Cardiac septum (tissue), 1 donor: ENCODE data around the gene ATRN. TPM values are rescaled to one million over a fixed set of nuclear protein-coding genes. Genes with fewer than 3 reads are reported as not detected.
"Not testable (repeated sequence)": the region's sequence is repeated elsewhere in the genome, so short reads cannot be mapped to it uniquely, and the experiment has no call there.

ENCODE experiments used
- DNase-seq: peaks from one replicate; pipeline ENCODE4 v3.0.0-alpha.2; 2020; ENCODE audit warnings: low spot score
- intact Hi-C: fragments of 100-400 bp; cut with DNase I; formaldehyde crosslinking; loops from one replicate; pipeline ENCODE4 v1.14.0; 2022
- total RNA-seq: library from RNA; stranded (reverse); fragmentation: NEBNext Ultra II Directional; extraction: Animal tissue kit (Norgen Biotek cat#: 25700); gene quantifications from one replicate; pipeline ENCODE4 v1.2.1, GENCODE V29; 2021
- donor health status: DM: no; HTN: no; CAD: no.

The ATRN gene
- total RNA-seq, 1 donor from 2014 or later = 36.9 TPM

GRCh38 chr20:3553663-3554062, 82.8 kb downstream of the ATRN start:
- intact Hi-C loops = no loop called here

DNA sequence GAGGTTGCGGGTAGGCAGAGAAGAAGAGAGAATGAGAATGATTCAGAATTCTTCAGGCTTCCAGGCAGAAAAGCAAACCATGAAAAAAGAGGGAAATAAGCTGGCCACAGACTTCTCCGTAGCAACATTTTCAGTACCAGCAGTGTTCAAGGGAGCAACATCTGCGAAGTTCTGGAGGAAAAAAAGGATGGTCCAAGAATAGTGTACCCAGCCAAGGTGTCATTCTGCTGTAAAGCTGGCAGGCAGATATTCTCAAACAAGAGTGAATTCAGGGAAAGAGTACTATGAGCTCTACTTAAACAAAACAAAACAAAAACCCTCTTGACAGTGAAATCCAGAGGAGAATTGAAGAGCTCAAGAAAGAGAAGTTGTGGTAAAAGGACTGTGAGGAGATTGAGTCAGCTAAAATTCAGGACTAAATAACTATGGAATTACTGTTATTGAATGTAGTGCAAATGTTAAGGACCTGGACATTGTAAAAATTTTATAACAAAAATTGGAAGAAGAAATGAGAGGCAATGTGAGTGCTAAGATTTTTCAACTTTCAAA, 86.5 kb downstream of the ATRN start:
- intact Hi-C loops = no loop called here
- DNase-seq = no peak

More at GRCh38 chr20:3553663-3554062, 82.8 kb downstream of the ATRN start:
- no peak for DNase-seq

DNA sequence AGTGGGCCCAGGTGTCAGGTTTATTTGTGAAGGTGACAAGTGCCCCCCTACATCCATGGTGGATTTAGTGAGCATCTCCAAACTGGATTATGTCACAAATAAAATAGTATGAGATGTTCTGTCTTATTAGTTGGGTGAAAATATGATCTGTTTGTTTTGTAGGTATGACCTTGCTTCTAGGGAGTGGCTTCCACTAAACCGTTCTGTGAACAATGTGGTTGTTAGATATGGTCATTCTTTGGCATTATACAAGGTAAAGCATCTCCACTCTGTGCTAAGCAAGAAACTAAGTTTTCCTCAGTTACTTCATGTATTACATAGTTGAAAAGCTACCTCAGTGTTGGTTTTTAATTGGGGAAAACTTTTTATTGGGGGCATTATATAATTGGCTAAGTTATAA, 88.4 kb downstream of the ATRN start:
- intact Hi-C loops = no loop called here
- DNase-seq = no peak

DNA sequence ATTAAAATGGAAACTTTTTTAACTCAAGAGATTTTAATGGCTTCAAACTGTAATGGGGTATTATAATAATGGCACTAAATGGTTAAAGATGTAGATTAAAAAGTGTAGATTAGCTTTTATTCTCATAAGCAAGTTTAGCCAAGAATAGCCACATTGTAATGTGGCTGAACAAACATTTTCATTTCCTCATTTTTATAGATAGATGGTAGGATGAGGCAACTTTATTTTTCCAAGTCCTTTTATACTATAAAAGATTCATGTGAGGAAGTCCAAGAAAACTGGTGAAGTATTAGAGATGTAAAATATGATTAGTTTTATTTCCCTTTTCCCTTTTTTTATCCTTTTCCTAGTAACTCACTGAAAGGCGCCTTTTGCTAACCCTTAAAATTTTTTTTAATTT, 88.8 kb downstream of the ATRN start:
- intact Hi-C loops = no loop called here
- no peak for DNase-seq

- intact Hi-C loops = no loop called here
- no peak for DNase-seq
Measured at GRCh38 chr20:3560162-3560561, 89.3 kb downstream of the ATRN start.

- no peak for DNase-seq
- intact Hi-C loops = no loop called here
Measured at GRCh38 chr20:3560578-3560977, 89.8 kb downstream of the ATRN start.

- intact Hi-C loops = no loop called here
Measured at GRCh38 chr20:3563133-3563532, 92.3 kb downstream of the ATRN start.

GRCh38 chr20:3563548-3564177, 92.8 kb downstream of the ATRN start:
- DNase-seq = no peak
- intact Hi-C loops = no loop called here

More at GRCh38 chr20:3563133-3563532, 92.3 kb downstream of the ATRN start:
- DNase-seq = no peak

GRCh38 chr20:3565851-3566250, 95.0 kb downstream of the ATRN start:
- intact Hi-C loops = no loop called here
- no peak for DNase-seq

DNA sequence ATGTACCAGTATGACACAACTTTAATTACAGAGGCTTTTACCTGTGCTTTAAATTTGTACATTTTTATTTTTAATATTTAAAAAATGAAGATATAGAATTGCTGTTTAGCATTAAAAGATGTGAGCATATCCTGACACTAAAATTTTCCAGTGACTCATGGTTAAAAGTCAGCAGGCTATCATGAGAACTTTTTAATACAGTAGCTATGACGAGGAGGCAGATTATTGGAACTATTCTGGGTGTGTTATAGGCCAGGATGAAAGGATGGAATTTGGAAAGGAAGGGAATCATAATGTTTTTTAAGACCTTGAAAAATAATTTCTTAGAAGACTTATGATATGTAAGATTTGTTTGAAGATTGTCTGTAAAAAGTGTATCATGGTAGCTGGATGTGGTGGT, 101.3 kb downstream of the ATRN start:
- no peak for DNase-seq
- intact Hi-C loops = no loop called here

GRCh38 chr20:3576363-3576762, 105.5 kb downstream of the ATRN start:
- DNase-seq = no peak
- intact Hi-C loops = no loop called here

DNA sequence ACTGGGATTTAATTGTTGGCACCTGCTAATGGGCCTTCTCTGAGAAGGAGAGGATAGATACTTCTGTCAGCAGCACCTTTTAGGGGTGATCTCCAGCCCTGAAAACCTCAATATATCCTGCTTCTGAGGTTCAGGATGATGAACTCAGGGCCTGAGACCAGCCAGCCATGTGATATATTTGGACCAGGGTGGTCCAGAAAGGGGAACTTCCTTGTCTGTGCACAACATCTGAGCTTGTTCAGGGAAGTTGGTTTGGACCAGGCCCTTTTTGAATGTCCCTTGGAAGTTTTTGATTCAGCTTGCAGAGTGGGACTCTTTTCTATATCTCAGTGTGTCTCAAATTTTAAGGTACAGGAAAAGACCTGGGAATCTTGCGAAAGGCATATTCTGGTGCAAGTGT, 106.5 kb downstream of the ATRN start:
- intact Hi-C loops = no loop called here
- no peak for DNase-seq

DNA sequence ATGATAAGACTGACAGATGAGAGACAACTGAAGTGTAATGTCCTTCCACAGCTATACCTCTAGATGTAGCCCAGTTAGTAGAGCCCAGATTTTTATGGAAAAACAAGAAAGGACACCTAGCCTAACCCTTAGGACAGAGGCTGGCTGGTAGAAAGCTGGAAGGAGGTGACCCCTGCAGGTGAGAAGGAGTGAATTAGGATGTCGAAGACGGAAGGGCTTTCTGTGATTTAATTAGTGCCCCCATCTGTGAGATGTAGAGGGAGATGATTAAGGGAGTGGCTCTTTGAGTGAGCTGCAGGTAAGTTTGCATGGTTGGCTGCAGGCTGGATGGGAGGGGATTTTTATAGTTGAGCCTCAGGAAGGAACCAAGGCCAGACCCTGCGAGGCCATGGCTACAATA, 109.6 kb downstream of the ATRN start:
- no peak for DNase-seq
- intact Hi-C loops = no loop called here

GRCh38 chr20:3583765-3584164, 112.9 kb downstream of the ATRN start:
- no peak for DNase-seq
- intact Hi-C loops = no loop called here

DNA sequence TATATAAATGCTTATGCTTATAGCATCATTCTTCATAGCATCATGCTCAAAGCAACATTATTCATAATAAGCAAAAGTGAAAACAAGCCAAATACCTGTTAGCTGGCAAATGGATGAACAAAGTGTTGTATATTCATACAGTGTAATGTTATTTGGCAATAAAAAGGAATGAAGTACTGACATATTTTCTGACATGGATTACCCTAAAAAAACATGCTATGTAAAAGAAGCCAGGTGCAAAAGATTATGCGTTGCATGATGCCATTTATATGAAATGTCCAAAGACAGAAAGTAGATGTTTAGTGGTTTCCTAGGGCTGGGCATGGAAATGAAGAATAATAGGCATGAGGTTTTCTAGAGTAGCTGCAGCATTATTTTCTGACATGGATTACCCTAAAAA, 115.3 kb downstream of the ATRN start:
- DNase-seq = no peak

GRCh38 chr20:3590164-3590563, 119.3 kb downstream of the ATRN start:
- no peak for DNase-seq
- intact Hi-C loops = no loop called here

More for the DNA sequence above, 115.3 kb downstream of the ATRN start:
- intact Hi-C loops = no loop called here

DNA sequence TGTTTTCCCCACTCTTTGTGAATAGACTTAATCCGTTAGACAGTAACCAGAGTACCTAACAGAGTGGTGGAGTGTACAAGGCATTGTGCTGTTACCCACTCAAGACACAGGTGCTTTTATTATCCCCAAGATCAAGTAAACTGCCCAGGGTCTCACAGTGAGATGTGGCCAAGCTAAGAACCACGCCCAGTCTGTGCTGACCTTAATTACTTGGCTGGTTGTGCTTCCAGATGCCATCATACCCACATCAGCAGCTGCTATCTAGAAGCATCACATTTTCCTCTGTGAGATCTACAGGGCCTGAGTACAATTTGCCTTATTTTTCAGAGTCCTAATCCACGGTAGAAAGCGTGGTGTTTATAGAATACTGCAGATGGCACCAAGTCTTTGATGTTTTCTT, 122.1 kb downstream of the ATRN start:
- intact Hi-C loops = no loop called here
- DNase-seq = no peak

GRCh38 chr20:3595541-3595940, 124.7 kb downstream of the ATRN start:
- no peak for DNase-seq
- intact Hi-C loops = no loop called here

- intact Hi-C loops = no loop called here
- no peak for DNase-seq
Measured at GRCh38 chr20:3603108-3603507, 132.3 kb downstream of the ATRN start.

DNA sequence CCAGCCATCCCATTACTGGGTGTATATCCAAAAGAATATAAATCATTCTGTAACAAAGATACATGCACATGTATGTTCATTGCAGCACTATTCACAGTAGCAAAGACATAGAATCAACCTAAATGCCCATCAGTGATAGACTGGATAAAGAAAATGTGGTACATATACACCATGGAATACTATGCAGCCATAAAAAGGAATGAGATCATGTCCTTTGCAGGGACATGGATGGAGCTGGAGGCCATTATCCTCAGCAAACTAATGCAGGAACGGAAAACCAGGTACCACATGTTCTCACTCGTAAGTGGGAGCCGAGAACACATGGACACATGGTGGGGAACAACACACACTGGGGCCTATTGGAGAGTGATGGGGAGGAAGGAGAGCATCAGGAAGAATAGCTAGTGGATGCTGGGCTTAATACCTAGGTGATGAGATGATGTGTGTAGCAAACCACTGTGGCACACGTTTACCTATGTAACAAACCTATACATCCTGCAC, 134.6 kb downstream of the ATRN start:
- intact Hi-C loops, DNase-seq: not testable (repeated sequence)

GRCh38 chr20:3606021-3606420, 135.2 kb downstream of the ATRN start:
- intact Hi-C loops = no loop called here
- DNase-seq = no peak

- intact Hi-C loops = no loop called here
- DNase-seq = no peak
Measured at GRCh38 chr20:3611901-3612300, 141.1 kb downstream of the ATRN start.
